HG02642 (cell line): ENCODE measurements around the gene STK32C.
"Not testable (repeated sequence)": the region's sequence is repeated elsewhere in the genome, so short reads cannot be mapped to it uniquely, and the experiment has no call there.

ENCODE experiments used
- ATAC-seq: cut with Tn5 transposase; IDR thresholded peaks from one replicate; pipeline ENCODE4 v1.9.1; 2021; ENCODE audit warnings: mild to moderate bottlenecking; ENCODE audit not compliant: unreplicated experiment, poor library complexity

Gene STK32C

DNA sequence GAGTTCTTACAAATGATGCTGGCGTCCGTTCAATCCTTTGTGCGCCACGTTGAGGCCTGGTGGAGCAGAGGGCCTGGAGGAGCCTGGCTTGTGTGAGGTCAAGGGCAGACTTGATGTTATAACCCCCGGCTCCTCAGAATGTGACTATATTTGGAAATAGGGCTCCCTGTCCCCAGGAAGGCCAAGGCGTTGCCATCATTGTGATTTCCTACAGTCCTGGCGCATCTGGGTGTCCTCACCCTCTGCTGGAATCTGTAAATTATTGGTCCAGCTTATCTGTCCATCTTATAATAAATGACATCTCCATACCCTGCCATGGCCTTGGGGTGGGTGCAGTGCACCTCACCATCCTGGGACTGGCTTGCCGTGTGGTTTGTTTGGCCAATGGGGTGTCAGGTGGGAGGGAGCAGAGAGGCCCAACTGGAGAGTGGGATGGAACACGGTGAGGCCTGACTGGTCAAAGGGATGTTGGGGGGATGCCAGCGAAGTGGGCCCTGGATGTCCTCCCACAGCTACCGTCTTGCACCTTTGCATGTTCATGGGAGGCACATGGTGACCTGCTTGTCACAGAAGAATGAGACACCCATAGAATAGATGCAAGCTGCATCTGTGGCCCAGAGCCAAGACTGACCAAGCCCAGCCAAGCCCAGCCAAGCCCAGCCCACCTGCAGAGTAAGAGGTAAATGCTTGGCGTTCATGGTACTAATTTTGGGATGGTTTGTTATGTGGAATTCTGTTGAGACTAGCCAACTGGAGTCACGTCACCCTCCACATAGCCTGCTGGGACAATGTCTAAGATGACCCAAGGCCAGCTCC, 13.1 kb upstream of the STK32C start:
- peak; percentile 9 for ATAC-seq

DNA sequence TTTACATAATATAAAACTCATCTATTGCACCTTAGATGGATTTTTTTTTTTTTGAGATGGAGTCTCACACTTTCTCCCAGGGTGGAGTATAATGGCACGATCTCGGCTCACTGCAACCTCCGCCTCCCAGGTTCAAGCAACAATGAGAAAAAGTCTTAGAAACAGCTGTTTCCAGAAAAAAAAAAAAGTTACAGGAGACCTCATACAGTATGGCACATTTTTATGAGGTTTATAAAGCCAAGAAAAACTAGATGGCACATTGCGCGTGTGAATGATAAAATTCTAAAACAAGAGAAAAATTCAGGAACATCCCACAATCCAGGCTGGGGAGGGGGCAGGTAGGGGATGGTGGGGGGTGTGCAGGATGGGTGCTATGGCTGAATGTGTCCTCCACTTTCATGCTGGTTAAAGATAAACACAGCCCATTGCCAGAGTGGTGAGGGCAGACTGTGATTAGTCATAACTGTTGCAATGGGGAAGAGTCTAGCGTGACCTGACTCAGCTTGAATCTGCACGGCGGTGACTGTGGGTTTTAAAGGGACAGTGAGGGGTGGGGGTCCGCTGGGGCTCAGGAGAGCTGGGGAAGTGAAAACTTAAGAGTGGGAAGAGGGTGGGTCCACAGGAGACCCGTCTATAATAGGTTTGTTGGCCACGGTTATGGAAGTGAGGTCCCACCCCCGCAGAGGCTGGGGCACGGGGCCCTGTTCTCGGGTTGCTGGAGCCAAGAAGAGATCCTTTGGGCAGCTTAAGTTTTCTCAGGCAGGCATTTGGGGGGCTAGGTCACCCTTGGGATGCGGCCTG, 12.3 kb upstream of the STK32C start:
- ATAC-seq, result peak; percentile 95

DNA sequence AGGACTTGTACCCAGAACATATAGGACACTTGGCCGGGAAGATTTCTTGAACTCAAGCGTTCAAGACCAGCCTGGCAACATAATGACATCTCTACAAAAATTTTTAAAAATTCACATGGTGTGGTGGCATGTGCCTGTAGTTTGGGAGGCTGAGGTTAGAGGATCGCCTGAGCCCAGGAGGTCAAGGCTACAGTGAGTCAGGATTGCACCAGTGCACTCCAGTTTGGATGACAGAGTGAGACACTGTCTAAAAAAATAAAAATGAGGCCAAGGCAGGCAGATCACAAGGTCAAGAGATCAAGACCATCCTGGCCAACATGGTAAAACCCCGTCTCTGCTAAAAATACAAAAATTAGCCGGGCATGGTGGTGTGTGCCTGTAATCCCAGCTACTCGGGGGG, 9.7 kb upstream of the STK32C start:
- not testable (repeated sequence) for ATAC-seq

DNA sequence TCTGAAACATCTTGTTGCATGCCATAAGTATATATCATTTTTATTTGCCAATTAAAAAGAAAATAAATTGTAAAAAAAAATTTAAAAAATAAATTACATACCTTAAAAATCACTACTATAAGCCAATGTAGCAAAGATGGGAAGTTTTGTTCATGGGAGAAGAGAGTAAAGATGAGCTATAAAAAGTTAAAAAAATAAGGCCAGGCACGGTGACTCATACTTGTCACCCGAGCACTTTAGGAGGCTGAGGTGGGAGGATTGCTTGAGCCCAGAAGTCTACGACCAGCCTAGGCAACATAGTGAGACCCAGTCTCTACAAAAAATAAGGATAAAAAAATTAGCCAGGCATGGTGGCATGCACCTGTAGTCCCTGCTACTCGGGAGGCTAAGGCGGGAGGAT, 8.4 kb upstream of the STK32C start:
- no peak for ATAC-seq

DNA sequence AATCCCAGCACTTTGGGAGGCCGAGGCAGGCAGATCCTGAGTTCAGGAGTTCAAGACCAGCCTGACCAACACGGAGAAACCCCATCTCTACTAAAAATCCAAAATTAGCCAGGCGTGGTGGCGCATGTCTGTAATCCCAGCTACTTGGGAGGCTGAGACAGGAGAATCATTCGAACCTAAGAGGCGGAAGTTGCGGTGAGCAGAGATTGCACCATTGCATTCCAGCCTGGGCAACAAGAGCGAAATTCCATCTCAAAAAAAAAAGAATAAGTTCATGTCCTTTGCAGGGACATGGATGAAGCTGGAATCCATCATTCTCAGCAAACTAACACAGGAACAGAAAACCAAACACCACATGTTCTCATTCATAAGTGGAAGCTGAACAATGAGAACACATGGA, 7.1 kb upstream of the STK32C start:
- not testable (repeated sequence) for ATAC-seq

DNA sequence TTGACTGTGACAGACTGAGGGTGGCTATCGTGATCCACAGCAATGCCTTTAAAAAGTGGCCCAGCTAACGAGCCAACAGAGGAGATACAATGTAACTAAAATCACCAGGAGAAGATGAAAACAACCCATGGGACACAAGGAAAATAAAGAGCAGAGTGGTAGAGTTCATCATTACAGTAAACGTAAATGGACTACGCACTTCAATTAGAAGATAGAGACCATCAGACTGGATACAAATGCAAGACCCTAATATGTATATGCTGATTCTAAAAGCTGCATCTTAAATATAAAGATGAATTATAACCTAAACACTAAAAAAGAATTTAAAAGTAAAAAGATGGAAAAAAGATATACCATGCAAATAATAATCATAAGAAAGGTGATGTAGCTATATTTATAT, 6.6 kb upstream of the STK32C start:
- no peak for ATAC-seq

DNA sequence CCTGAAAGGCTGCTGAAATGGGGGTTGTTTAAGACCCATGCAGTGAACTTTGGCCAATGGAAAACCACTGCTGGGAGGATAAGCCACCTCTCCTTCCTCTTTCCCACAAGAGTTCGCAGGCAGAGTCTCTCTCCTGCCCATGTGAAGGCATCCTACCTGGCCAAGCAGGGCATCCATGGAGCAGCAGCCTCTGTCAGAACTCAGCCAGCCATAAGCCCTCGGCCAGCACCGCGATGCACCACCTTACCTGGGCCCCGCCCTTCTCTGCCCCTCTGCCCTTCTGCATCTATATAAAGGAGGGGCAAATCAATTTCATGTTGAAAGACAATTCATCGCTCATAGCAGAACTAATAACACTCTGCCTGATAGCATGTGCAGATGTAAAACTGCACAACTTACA, 6.1 kb upstream of the STK32C start:
- ATAC-seq, result no peak

DNA sequence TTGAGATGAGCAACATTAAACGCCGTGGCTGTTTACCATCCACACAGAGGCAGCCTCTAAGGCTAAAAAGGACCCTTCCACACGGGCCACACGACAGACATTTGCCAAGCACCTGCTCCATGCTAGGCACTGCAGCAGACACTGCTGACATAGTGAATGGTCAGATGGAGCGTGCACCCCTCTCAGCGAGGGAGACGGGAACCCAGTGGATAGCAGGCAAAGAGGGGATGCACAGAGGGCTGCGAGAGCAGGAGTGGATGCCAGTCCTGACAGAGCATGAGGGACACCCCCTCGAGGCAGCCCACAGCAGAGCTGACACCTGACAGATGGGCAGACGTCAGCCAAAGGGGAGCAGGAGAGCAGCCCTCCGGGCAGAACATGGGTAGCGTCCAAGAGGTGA, 5.6 kb upstream of the STK32C start:
- no peak for ATAC-seq

DNA sequence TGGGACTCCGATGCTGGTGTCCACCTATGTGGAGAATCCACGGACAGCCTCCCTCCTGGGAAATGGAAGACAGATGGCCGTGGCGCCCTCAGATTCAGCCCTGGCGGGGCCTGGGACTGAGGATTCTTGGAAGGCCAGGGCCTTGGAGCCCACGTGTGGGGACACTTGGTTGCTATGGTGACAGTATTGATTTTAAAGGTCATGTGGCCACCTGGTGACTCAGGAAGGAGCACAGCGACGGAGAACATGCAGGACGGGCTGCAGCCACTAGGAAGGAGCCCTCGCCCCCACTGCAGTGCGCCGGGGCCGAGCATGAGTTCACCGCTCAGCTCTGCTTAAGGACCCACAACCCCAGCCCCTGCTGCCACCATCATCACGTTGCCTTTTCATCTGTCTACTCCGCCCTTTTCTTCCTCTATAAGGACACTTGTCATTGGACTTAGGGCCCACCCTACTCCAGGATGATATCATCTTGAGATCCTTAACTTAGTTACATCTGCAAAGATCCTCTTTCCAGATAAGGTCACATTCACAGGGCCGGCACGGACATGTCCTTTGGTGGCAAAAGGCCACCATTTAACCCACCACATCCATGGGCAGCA, 3.7 kb upstream of the STK32C start:
- ATAC-seq, result no peak

DNA sequence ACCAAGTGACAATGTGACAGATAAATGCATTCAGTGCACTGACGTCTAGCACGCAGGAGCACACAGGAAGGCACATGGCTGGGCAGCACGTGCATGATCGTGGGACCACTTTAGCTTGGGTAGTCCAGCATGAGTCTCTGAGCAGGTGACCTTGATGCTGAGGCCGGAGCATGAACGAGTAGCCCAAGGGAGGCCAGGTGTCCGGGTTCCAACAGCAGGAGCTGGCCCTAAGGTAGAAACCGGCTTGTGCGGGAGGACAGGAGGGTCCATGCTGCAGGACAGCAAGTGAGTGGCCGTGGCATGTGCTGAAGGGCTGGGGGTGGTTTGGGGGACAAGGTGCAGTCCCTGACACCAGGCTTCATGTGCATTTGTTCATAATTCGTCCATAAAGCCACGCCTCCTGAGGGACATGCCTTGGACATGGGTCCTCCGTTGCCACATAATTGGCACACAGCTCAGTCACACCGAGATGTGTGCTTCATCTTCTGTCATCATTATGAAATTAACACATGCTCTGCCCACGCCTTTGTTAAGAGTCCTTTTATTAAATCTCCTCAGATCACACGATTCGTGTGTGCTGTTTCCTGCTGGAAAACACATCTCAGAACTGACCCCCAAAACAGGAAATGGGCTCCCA, 3.1 kb upstream of the STK32C start:
- ATAC-seq, result no peak

DNA sequence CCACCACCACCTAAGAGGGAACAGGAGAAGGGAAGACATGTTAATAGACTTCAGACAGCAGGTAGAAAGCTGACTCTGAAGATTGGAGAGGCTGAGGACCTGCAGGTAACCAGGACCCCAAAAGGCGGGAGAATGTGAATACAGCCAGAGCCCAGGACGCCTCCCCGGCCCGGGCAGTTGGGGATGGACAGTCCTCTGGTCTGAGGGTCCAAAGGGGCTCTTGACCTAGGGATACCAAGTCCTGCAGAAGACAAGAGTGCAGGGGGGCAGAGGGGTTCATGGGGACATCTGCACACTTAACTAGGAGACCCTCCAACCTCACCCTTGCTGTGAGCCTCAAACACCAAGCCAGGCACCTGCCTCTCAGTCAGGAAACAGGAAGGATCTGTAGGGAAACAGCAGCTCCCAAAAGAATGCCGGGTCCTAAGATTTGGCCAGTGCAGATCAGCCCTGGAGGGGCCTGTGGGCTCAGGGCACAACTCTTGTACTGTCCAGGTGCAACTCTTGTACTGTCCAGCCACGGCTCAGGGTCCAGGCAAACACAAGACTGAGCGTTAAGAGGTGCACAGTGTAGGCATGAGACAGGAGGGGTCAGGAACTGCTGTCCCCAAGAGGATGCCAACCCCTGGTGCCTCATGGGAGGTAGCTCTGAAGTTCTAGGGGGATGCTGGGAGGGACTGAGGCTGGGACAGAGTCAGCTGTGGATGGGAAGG, 2.3 kb upstream of the STK32C start:
- ATAC-seq, result no peak

DNA sequence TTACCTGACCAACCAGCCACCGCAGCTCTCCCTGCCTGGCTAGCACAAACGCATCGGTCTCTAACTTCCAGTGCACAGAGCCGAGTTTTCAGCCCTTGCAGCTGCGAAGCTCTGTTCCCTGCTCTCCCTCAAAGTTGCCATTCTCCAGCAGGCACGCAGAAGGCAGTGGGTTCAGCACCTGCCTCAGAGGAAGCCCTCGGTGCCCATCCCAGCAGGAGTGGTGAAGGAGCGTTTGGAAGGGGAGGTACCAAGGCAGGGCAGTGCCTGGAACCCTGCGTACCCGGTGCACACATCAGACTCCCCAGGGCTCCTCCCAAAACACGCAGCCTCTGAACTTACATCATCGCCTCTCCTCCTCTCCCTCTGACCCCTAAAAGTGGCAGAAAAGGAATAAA, 1.7 kb upstream of the STK32C start:
- ATAC-seq, result no peak

DNA sequence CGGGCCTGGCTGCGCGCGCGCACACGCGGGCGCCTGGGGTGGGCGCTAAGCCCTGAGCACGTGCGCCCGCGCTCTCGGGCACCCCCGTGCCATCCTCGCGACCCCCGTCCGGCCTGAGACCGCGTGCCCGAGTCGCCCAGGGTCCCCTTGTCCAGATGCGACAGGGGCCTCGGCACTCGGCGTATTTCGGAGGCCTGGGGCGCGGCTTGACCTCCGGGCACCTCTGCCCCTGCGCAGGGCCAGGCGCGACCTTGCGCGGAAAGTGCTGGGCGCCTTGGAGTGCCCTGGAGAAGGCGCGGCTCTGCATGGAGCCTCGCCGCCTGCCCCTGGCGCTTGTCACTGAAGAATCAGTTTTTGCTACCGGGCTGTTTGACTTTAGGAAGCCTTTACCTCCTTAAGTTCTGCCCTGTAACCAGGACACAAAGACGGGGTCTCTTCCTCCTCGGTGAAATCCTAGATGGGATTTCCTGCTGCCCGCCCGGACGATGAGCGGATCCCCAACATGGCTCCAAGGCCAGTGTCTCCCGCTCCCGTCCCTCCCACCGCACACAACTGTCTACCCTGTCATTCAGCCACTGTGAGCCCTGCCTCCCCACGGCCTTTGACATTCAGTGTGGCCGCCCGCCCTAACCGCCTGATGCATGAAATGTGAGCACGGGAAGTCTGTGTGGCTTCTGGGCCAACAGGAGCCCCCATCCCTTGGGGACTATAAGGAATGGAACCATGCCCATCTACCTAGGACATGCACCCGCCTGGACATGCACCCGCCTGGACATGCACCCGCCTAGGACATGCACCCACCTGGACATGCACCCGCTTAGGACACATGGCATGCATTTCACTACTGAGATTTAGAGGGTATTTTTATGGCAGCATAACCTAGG, 1.1 kb upstream of the STK32C start:
- no peak for ATAC-seq

DNA sequence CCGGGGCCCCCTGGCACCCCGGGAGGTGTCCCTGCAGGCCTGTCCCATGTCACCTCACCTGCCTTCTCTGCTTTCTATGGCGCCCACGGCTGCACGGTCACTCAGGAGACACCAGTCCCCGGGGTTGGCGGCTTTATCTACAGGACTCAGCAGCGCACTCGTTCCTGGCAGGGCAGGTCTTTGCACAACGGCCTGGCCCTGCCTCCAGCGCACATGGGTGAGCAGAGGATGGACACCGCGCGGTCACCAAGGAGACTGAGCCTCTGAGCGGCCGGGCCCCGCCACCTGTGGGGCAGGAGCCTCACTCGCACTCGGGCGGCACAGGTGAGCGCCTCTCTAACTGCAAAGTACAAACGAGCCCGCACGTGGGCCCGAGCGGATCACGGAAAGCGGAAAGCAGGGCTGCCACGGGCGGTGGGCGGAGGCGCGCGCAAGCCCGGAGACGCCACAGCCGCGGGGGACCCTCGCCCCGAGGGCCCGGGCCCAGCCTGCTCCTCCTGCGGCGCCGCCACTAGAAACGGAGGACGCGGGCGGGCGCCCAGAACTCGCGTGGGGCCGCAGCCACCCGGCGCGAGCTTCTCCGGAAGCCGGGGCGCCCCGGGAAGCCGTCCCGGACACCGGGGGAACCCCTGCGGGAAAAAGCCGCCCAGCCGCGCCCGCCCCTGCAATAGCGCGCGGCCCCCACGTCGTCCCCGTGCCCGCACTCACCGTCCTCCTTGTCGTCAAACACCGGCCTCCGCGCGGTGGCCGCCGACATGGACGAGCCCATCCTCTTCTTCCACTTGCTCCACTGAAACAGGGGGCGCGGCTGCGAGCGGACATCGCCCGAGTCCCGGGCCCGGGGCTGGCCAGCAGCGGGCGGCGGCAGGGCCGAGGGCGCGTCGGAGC, 642 bp downstream of the STK32C start:
- ATAC-seq, result peak; percentile 21

DNA sequence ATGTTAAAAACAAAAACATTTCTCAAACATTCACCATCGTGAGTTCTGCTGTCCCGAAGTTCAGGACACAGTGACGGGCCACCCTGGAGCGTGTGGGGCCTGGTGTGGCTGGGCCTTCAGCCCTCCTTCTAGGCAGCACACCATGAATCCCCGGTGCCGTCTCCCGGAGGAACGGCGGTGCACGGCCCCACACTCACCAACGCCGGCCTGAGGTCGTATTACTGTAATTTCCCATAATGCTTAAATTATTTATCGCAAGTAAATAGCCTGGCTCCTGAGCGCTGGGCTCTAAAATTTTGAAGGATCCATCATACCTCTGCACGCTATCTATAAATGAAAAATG, 1.4 kb downstream of the STK32C start:
- no peak for ATAC-seq

DNA sequence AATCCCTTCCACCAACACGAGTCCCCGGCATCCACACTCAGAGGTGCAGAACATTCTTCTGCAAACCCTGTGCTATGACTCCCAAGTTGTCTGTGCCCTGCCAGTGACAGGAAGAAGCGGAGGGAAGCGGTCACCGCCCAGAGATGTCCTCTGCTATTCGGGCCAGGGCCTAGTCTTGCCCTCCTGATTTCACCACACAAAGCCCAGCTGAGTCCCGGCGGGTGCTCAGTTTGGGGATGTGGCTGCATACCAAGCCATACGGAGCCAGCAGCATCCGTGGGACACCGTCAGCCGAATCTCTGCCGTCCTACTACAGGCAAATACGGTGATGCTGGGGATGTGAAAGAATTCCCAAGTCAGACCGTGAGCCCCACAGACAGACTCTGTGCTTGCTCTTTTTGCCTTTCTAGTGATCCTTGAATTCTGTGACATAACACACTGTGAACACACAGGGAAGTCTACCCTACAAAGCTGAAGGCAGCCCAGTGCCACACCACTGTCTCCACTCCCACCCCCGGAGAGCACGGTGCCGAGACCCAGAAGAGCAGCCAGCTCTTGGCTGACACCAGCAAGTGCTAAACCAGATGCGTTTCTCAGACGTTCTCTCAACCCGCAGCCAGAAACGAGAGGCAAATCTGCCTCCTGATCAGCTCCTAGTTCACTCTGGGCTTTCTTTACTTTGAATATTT, 2.0 kb downstream of the STK32C start:
- ATAC-seq, result no peak

DNA sequence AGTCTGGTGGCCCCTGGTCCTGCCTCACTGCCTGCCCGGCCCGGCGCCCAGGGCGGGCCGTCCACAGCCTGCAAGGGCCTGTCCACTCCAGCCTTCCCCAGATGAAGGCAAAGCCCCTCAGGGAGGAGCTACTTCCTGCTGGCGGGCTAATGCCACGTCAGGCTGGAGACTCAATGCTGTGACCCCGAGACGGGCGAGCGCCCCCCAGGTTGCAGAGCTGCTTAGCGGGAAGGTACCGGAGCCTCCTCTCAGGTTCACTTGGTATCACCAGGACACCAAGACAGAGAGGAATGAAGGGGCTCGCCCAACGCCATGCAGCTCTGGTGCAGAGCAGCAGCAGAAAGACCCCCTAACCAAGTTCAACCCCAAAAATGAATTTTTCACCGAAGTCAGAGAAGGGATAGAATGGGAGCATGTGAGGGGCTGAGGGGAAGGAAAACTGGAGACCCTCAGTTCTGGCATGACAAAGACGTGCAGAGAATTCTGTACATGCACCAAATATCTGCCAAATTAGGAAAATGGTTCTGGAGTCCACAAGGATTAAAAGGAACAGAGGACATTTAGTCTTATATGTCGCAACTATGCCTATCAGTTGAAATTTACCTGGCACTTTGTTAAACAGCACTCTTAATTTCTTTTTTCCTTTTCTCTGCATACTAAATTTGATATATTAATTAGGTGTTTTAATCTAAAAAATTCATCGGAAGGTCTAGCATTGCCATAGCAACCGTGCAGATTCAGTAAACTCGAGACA, 2.8 kb downstream of the STK32C start:
- no peak for ATAC-seq
